OCI-LY1 (cell line): ENCODE data around the gene SLC25A1.

Source experiments
- H2AFZ ChIP-seq: fragments of 200-600 bp; sonication (generic), shearing (Covaris generic); 2 replicates; pipeline ENCODE4 v1.6.0; 2014; ENCODE audit warnings: antibody characterized with exemption, mild to moderate bottlenecking, low read length
- H3F3A ChIP-seq: fragments of 200-600 bp; sonication (generic), shearing (Covaris generic); 2 replicates; pipeline ENCODE4 v1.6.0; 2014; ENCODE audit warnings: mild to moderate bottlenecking, antibody characterized with exemption, low read length, moderate library complexity; ENCODE audit not compliant: insufficient read depth
- H3K27ac ChIP-seq: fragments of 200-600 bp; sonication (generic); 2 replicates; pipeline ENCODE4 v1.5.1; 2014; ENCODE audit warnings: low read length, mixed run types, mild to moderate bottlenecking, low read depth; ENCODE audit not compliant: poor library complexity, severe bottlenecking
- H3K27me3 ChIP-seq: fragments of 200-600 bp; sonication (generic); 2 replicates; pipeline ENCODE4 v1.6.0; 2014; ENCODE audit warnings: antibody characterized with exemption, mild to moderate bottlenecking, low read length, moderate library complexity; ENCODE audit not compliant: insufficient read depth
- H3K36me3 ChIP-seq: fragments of 200-600 bp; sonication (generic); 2 replicates; pipeline ENCODE4 v1.6.1; 2014; ENCODE audit warnings: mild to moderate bottlenecking, antibody characterized with exemption, low read length, moderate library complexity, mixed read lengths; ENCODE audit not compliant: insufficient read depth
- H3K4me1 ChIP-seq: fragments of 200-600 bp; sonication (generic); 2 replicates; pipeline ENCODE4 v1.5.1; 2014; ENCODE audit warnings: mild to moderate bottlenecking, low read length, moderate library complexity; ENCODE audit not compliant: insufficient read depth, severe bottlenecking
- H3K4me2 ChIP-seq: fragments of 200-600 bp; sonication (generic), shearing (Covaris generic); 2 replicates; pipeline ENCODE4 v1.6.1; 2014; ENCODE audit warnings: low read length
- H3K4me3 ChIP-seq: fragments of 200-600 bp; sonication (generic); 2 replicates; pipeline ENCODE4 v1.5.1; 2014; ENCODE audit warnings: low read length, low read depth, mild to moderate bottlenecking, mixed read lengths; ENCODE audit not compliant: poor library complexity, severe bottlenecking
- H3K79me2 ChIP-seq: fragments of 200-600 bp; shearing (Covaris generic); 2 replicates; pipeline ENCODE4 v1.6.1; 2016; ENCODE audit warnings: mixed run types, low read length, mixed read lengths; ENCODE audit not compliant: insufficient read depth
- H3K9ac ChIP-seq: fragments of 200-600 bp; sonication (generic), shearing (Covaris generic); 2 replicates; pipeline ENCODE4 v1.6.1; 2014; ENCODE audit warnings: mild to moderate bottlenecking, low read length, mixed read lengths
- H3K9me2 ChIP-seq: fragments of 200-600 bp; sonication (generic), shearing (Covaris generic); 2 replicates; pipeline ENCODE4 v1.6.1; 2014; ENCODE audit warnings: low read depth, mild to moderate bottlenecking, low read length, mixed read lengths
- H3K9me3 ChIP-seq: fragments of 200-600 bp; shearing (Covaris generic); 2 replicates; pipeline ENCODE4 v1.6.1; 2014; ENCODE audit warnings: low read length, mixed read lengths
- H4K20me1 ChIP-seq: fragments of 200-600 bp; sonication (generic), shearing (Covaris generic); 2 replicates; pipeline ENCODE4 v1.6.0; 2016; ENCODE audit warnings: mild to moderate bottlenecking, low read length; ENCODE audit not compliant: insufficient read depth
- CTCF ChIP-seq: fragments of 200-600 bp; sonication (generic), shearing (Covaris generic); IDR thresholded peaks from 2 replicates; pipeline ENCODE4 v1.5.1; 2017; ENCODE audit warnings: mild to moderate bottlenecking, antibody characterized with exemption, low read length, moderate library complexity, mixed read lengths
- EZH2 ChIP-seq: fragments of 200-600 bp; sonication (generic), shearing (Covaris generic); IDR thresholded peaks from 2 replicates; pipeline ENCODE4 v1.8.0; 2017; ENCODE audit warnings: borderline replicate concordance, mixed run types, mild to moderate bottlenecking, antibody characterized with exemption, low read length, moderate library complexity, mixed read lengths

SLC25A1 gene

DNA sequence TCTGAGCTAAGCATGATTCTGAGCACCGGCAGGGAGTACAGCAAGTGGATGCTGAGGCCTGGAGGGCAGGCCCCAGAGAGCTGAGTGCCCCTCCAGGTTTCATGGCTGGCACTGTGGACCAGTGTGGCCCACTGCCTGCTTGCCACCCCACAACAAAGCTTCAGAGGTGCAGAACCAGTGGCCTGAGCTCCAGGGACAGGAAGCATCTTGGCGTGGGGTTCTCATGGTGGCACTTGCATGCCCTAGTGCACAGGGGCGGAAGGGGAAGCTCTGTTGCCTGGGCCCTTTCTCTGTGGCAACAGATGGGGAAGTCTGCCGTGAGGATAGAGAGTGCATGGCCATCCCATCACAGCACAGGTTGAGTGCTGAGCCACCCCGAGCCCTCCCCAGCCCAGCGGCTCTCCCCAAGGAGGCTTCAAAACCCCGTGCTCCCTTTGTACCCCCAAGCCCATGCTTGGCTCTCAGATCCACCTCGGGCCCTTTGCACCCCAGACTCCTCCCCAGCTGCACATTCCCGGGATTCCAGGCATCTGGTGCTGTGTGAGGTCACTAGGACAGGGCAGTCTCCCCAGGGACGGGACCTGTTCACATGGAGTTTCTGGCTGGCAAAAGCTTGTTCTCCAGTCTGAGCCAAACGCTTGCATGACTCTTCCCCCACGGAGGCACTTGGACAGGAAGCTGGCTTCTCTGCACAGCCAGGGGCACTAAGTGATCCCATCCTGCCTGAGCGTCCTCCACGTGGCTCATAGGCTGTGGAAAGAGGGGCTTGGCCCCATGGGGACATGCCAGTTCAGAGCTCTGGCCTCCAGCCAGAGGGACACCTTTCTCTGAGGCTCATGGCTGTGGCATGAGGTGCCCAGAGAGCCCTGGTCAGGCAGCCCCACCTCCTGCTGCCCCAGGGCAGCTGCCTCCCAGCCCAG lies 4.2 kb downstream of the SLC25A1 start:
- Histone ChIP-seq H3F3A (no peaks in the 10 kb centered on the region), H3K27ac (peak overlapping the region; percentile 83), H3K9ac (peak overlapping the region; percentile 100; the same call in 1 of the 2 replicates), H2AFZ (no peak overlapping the region), H3K9me2 (no peaks in the 10 kb centered on the region), H3K36me3 (peaks cover 7% of the 10 kb centered on the region; the same call in 1 of the 2 replicates), H3K27me3 (peaks cover 7% of the 10 kb centered on the region), H3K4me1 (peaks cover 69% of the 10 kb centered on the region), H3K4me2 (peak overlapping the region; percentile 100), H3K4me3 (peak overlapping the region; percentile 87), H3K79me2 (peaks cover 13% of the 10 kb centered on the region), H4K20me1 (no peaks in the 10 kb centered on the region), H3K9me3 (no peaks in the 10 kb centered on the region)
- TF ChIP-seq EZH2 (no peak), CTCF (no peak)

GRCh38 chr22:19173047-19174035 lies 5.2 kb downstream of the SLC25A1 start:
- H3K9me2 ChIP-seq = no peaks in the 10 kb centered on the region
- H3K27me3 ChIP-seq = peaks cover 7% of the 10 kb centered on the region
- H2AFZ ChIP-seq = no peak overlapping the region
- H3K9ac ChIP-seq = peak overlapping the region; percentile 100
- H3K27ac ChIP-seq = peak overlapping the region; percentile 83
- H3K79me2 ChIP-seq = peaks cover 13% of the 10 kb centered on the region
- peak overlapping the region; percentile 87 for H3K4me3 ChIP-seq
- peaks cover 7% of the 10 kb centered on the region; the same call in 1 of the 2 replicates for H3K36me3 ChIP-seq
- no peak for TF ChIP-seq CTCF
- no peak for TF ChIP-seq EZH2
- peaks cover 65% of the 10 kb centered on the region for H3K4me1 ChIP-seq
- no peaks in the 10 kb centered on the region for H3K9me3 ChIP-seq
- H3K4me2 ChIP-seq = peak overlapping the region; percentile 100
- no peaks in the 10 kb centered on the region for H4K20me1 ChIP-seq
- H3F3A ChIP-seq = no peaks in the 10 kb centered on the region

GRCh38 chr22:19172213-19173046 lies 6.1 kb downstream of the SLC25A1 start:
- Histone ChIP-seq H4K20me1 (no peaks in the 10 kb centered on the region), H3K4me1 (peaks cover 62% of the 10 kb centered on the region), H3K27me3 (peaks cover 7% of the 10 kb centered on the region), H3K9me2 (no peaks in the 10 kb centered on the region), H3K9me3 (no peaks in the 10 kb centered on the region), H3K4me3 (peak overlapping the region; percentile 87), H3K27ac (peak overlapping the region; percentile 83), H3K9ac (peak overlapping the region; percentile 100), H3K79me2 (peaks cover 13% of the 10 kb centered on the region), H2AFZ (no peak overlapping the region), H3K36me3 (peaks cover 7% of the 10 kb centered on the region; the same call in 1 of the 2 replicates), H3K4me2 (peak overlapping the region; percentile 100), H3F3A (no peaks in the 10 kb centered on the region)
- no peak for TF ChIP-seq CTCF
- no peak for TF ChIP-seq EZH2
